ENCODE results near the gene ZKSCAN3. TPM values are rescaled to one million over a fixed set of nuclear protein-coding genes. Genes with fewer than 3 reads are reported as not detected.

Gene ZKSCAN3
- total RNA-seq, 2 experiments from 2014 or later, result 2.3 to 3.0 TPM

DNA sequence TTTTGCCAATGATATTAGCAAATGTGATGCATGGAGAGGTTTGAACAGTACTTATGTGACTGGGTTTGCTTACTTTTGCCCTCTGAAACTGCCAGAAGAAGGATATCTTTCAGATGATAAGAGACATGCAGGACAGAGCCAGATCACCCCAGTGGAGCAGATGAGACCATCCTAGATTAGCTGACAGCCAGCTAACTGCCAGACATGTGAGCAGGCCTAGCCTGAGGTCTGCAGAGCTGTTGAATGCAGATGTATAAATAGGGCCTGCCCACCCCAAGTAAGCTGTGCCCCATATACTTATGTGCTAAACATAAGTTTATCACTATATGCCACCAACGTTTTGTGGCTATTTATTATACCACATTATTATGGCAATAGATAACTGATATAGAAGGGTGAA lies 19.7 kb upstream of the ZKSCAN3 start:
- no peak for ATAC-seq
- intact Hi-C loops (cut with micrococcal nuclease), result no loop called here
- Mint-ChIP-seq H3K4me3 (no peak overlapping the region), H3K4me1 (ENCODE audit: low read depth) (peaks cover 6% of the 10 kb centered on the region), H3K27ac (no peak overlapping the region), H3K27me3 (no peaks in the 10 kb centered on the region), H3K9me3 (peaks cover 31% of the 10 kb centered on the region), H3K36me3 (ENCODE audit: low read depth) (peaks cover 29% of the 10 kb centered on the region)
- TF ChIP-seq, protein P1, sequence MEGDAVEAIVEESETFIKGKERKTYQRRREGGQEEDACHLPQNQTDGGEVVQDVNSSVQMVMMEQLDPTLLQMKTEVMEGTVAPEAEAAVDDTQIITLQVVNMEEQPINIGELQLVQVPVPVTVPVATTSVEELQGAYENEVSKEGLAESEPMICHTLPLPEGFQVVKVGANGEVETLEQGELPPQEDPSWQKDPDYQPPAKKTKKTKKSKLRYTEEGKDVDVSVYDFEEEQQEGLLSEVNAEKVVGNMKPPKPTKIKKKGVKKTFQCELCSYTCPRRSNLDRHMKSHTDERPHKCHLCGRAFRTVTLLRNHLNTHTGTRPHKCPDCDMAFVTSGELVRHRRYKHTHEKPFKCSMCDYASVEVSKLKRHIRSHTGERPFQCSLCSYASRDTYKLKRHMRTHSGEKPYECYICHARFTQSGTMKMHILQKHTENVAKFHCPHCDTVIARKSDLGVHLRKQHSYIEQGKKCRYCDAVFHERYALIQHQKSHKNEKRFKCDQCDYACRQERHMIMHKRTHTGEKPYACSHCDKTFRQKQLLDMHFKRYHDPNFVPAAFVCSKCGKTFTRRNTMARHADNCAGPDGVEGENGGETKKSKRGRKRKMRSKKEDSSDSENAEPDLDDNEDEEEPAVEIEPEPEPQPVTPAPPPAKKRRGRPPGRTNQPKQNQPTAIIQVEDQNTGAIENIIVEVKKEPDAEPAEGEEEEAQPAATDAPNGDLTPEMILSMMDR (IDR thresholded peaks at IDR 0.05), result no peak
- DNase-seq, result no peak
- POLR2A ChIA-PET, result no interaction called here
- CTCF ChIA-PET, result no interaction called here

DNA sequence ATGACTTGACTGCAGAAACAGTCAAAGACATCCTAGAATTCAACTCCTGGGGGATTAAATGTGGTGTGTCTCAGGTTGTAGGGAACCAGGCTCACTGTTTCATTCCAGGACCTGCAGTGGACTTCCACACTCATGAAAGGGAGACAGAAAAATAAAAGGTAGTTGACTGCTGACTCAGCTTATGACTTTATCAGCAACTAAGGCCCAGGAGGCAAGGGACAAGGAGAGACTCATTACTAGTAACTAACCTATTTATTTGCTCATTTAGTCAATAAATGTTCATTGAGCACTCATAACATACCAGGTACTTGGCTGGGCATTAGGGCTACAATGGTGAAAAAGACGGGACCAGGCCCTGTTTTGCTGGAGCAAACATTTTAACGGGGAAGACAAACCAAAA lies 16.7 kb upstream of the ZKSCAN3 start:
- Mint-ChIP-seq H3K36me3 (ENCODE audit: low read depth) (peaks cover 7% of the 10 kb centered on the region), H3K4me3 (no peak overlapping the region), H3K4me1 (ENCODE audit: low read depth) (peaks cover 6% of the 10 kb centered on the region), H3K9me3 (peaks cover 7% of the 10 kb centered on the region), H3K27ac (no peak overlapping the region), H3K27me3 (no peaks in the 10 kb centered on the region)
- DNase-seq, result no peak
- ATAC-seq, result no peak
- ChIA-PET CTCF (no interaction called here), POLR2A (no interaction called here)
- TF ChIP-seq, protein P1 (IDR thresholded peaks at IDR 0.05), result no peak
- intact Hi-C loops (cut with micrococcal nuclease), result no loop called here

DNA sequence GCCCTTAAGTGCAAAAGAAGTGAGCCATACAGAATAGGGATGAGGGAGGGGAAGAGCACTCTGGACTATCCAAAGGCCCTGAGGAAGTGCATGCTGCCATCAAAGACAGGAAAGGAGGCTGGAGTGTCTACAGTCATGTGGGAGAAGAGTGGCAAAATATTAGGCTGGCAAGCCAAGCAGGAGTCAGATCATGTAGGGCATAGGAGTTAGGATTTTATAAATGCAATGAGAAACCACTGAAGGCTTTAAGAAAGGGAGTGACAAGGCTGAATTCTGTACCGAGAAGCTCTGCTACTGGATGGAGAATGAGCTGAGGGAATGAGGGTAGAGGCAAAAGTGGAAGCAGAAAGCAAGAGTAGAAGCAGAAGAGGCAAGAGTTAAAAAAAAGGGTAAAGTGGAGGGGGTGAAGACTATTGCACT lies 16.1 kb upstream of the ZKSCAN3 start:
- Mint-ChIP-seq H3K27ac (no peak overlapping the region), H3K36me3 (ENCODE audit: low read depth) (peaks cover 7% of the 10 kb centered on the region), H3K4me1 (ENCODE audit: low read depth) (peaks cover 6% of the 10 kb centered on the region), H3K27me3 (no peaks in the 10 kb centered on the region), H3K9me3 (peaks cover 7% of the 10 kb centered on the region), H3K4me3 (no peak overlapping the region)
- DNase-seq, result no peak
- ATAC-seq, result no peak
- ChIA-PET POLR2A (interaction anchor here (0.6 kb wide), 1 partner anchor 1840 kb away, joined by 3 read pairs; no protein-coding TSS in a partner anchor), CTCF (interaction anchor here (1.0 kb wide), 1 partner anchor 22 kb away, joined by 4 read pairs; no protein-coding TSS in a partner anchor)
- TF ChIP-seq, protein P1 (IDR thresholded peaks at IDR 0.05), result no peak
- intact Hi-C loops (cut with micrococcal nuclease), result no loop called here

DNA sequence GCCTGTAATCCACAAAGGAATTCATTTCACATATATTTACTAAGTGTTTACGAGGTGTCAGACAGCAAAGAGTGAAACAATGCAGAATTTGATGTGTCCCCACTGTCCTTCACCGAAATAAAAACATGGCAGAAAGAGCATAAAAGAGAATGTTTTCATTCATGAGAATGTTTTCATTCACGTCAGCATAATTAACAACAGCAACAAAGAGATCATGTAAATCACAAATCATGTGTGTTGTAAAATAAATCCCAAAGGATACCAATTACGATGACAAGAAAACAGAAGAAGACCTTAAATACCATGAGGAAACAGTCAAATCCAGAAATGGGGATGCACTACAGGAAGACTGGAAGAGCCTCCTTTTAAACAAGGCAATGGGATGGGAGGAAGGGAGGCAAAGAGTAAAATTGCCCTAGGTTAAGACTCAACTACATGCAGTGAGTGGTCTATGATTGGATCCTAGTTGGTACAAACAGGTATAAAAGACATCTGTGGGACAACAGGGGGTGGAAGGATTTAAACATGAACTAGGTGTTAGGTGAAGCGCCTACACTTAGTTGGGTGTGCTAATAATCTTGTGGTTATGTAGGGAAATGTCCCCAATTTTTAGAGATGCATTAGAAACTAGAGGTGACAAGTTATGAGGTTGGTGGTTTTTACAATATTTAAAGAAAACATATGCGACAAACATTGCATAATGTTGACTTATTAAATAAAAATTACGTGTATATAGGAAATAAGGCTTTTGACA lies 15.3 kb upstream of the ZKSCAN3 start:
- DNase-seq, result no peak
- H3K9me3 Mint-ChIP-seq, result no peaks in the 10 kb centered on the region
- TF ChIP-seq, protein P1 (IDR thresholded peaks at IDR 0.05), result no peak
- H3K4me3 Mint-ChIP-seq, result no peak overlapping the region
- H3K27me3 Mint-ChIP-seq, result no peaks in the 10 kb centered on the region
- H3K36me3 Mint-ChIP-seq (ENCODE audit: low read depth), result no peaks in the 10 kb centered on the region
- intact Hi-C loops (cut with micrococcal nuclease), result no loop called here
- ChIA-PET POLR2A (interaction anchor here (1.3 to 1.7 kb wide), 2 partner anchors 16 to 67 kb away, joined by 4 to 5 read pairs; partner anchors contain the start of gene ZSCAN26), CTCF (interaction anchor here (1.0 kb wide), 1 partner anchor 22 kb away, joined by 4 read pairs; no protein-coding TSS in a partner anchor)
- no peak for ATAC-seq
- H3K27ac Mint-ChIP-seq, result no peak overlapping the region
- H3K4me1 Mint-ChIP-seq (ENCODE audit: low read depth), result peaks cover 6% of the 10 kb centered on the region

DNA sequence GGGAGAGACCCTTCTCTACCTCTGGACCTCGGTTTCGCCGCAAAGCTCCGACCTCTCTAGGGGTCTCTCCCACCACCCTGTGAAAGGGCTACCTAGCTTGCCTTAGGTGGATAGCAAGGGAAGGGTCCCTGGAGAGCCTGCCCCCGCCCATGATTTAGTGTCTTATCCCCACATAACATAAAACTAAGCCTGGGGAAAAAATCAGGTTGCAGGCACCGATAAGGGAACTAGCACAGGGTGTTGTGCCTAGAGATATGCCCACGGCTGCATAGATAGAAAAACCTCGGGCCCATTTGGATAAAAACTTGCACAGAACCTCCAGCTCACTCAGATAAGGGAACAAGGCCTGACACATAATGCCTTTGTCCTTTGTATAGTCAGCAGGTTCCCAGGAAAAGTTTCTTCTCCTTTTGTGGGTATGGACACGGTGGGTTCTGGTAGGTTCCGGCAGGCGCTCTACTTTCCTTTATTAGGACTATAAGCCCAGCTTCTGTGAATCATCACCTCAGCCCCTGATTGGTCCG lies 14.6 kb upstream of the ZKSCAN3 start:
- DNase-seq, result no peak
- H3K27ac Mint-ChIP-seq, result no peak overlapping the region
- peaks cover 7% of the 10 kb centered on the region for H3K4me1 Mint-ChIP-seq (ENCODE audit: low read depth)
- peaks cover 6% of the 10 kb centered on the region for H3K9me3 Mint-ChIP-seq
- TF ChIP-seq, protein P1 (IDR thresholded peaks at IDR 0.05), result no peak
- no peak for ATAC-seq
- no peaks in the 10 kb centered on the region for H3K27me3 Mint-ChIP-seq
- intact Hi-C loops (cut with micrococcal nuclease), result no loop called here
- ChIA-PET POLR2A (interaction anchor here (0.9 to 1.7 kb wide), 5 partner anchors 15 to 442 kb away, joined by 3 to 5 read pairs (median 5); partner anchors contain the start of gene ZSCAN26), CTCF (interaction anchor here (3.1 kb wide), 1 partner anchor 21 kb away, joined by 19 read pairs; no protein-coding TSS in a partner anchor)
- no peak overlapping the region for H3K4me3 Mint-ChIP-seq
- peaks cover 4% of the 10 kb centered on the region for H3K36me3 Mint-ChIP-seq (ENCODE audit: low read depth)
